ENCODE measurements around the gene HES7.

The HES7 gene

DNA sequence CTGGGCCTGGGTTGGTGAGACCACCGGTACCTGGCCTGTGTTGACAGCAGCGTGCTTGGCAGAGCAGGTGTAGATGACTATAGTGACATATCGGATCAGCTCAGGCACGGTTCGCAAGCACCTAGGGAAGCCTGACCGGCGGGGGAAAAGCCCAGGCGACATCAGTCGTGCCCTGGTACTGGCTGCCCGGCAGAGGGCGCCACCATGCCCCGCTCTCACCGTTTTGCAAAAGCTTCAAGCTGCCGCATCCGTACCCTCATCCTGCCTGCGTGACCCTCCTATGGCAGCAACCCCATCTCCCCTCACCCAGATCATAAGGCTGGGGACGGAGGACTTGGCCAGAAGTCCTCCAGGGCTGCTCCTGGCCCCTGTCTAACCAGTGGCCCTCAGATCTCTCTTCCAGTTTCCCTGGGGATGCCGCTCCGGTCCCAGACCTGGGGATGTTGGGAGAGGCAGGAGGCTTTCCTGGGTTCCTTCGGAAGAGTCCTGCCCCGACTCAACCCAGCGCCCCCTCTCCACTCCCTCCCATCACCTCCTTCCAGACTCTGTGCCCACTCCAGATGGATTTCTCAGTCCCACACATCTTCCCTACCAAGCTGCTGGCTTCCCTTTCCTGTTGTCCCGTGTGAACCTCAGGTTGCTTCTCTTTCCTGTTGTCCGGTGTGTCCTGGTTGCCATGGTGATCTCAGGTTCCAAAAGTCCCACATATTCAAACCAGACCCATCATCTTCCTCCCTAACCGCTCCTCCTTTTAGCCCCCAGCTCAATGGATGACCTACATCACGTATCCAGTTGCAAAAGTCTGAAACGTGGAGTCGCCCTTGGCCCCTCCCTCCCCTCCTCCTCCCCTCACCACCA lies 50.0 kb downstream of the HES7 start:
- no peak overlapping the region for H3K4me3 ChIP-seq (replicated peaks in 1 of 2; ENCODE audit: low read depth in 2 of 2, low read length in 2 of 2)
- DNase-seq (ENCODE audit: low read depth in 2 of 2): peak; percentile 69 to 71
- TF ChIP-seq, protein P1, sequence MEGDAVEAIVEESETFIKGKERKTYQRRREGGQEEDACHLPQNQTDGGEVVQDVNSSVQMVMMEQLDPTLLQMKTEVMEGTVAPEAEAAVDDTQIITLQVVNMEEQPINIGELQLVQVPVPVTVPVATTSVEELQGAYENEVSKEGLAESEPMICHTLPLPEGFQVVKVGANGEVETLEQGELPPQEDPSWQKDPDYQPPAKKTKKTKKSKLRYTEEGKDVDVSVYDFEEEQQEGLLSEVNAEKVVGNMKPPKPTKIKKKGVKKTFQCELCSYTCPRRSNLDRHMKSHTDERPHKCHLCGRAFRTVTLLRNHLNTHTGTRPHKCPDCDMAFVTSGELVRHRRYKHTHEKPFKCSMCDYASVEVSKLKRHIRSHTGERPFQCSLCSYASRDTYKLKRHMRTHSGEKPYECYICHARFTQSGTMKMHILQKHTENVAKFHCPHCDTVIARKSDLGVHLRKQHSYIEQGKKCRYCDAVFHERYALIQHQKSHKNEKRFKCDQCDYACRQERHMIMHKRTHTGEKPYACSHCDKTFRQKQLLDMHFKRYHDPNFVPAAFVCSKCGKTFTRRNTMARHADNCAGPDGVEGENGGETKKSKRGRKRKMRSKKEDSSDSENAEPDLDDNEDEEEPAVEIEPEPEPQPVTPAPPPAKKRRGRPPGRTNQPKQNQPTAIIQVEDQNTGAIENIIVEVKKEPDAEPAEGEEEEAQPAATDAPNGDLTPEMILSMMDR (IDR thresholded peaks at IDR 0.05; ENCODE audit: low read depth, low read length): peak; percentile 97

DNA sequence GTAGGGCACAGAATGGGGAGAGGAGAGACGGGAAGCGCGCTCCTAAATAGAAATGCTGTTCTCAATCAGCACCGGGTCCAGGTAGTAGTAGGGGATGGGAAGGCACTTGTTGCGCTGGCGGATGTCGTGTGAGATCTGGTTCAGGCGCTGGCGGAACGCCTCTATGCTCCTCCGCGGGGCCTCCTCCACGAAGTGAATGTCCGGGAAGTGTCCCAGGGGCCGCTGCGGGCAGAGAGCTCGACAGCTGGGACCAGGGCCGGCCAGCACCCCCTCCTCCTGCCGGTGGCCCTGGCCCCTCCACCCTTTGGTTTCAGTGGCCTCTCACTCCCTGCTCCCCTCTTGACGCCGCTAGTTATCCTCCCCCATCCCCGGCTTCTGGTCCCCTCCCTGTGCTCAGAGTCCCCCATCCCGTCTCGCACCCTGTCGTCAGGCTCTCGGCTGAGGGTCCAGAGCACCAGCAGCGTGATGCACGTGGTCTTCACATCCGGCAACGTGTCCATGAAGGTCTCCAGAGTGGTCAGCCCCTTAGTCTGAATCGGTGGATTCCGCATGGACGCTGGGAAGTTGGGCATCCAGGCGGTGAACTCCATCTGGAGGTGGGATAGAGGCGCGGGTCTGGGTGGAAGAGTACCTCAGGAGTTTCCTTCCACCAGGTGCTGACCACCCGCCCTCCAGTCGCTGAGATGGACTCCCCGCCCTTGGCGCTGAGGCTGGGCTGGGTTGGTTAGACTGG lies 51.0 kb downstream of the HES7 start:
- no peak for DNase-seq (ENCODE audit: low read depth in 2 of 2)
- TF ChIP-seq, protein P1 (IDR thresholded peaks at IDR 0.05; ENCODE audit: low read depth, low read length): no peak
- H3K4me3 ChIP-seq (replicated peaks in 1 of 2; ENCODE audit: low read depth in 2 of 2, low read length in 2 of 2): no peak overlapping the region

DNA sequence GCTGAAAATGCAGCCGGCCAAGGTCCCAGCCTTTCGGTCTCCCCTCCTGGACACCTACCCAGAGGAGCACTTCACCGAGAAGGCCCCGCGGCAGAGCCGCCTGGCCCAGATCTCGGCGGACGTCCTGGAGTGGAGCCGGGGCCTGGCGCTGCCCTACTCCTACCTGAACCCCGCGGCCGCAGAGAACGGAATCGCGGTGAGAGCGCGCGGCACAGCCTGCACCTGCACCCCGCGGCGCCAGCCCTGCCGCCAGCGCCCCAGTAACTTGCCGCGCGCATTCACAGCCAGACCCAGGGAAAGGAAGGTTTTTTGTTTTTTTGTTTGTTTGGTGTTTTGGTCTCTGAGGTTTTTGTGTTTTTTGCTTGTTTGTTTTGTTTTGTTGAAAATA lies 51.6 kb downstream of the HES7 start:
- no peak overlapping the region for H3K4me3 ChIP-seq (replicated peaks in 1 of 2; ENCODE audit: low read depth in 2 of 2, low read length in 2 of 2)
- TF ChIP-seq, protein P1 (IDR thresholded peaks at IDR 0.05; ENCODE audit: low read depth, low read length): no peak
- DNase-seq (ENCODE audit: low read depth in 2 of 2): no peak

GRCh38 chr17:8071496-8071895 lies 52.4 kb downstream of the HES7 start:
- TF ChIP-seq, protein P1 (IDR thresholded peaks at IDR 0.05; ENCODE audit: low read depth, low read length): no peak
- no peak for DNase-seq (ENCODE audit: low read depth in 2 of 2)

More at GRCh38 chr17:8071496-8071895, 52.4 kb downstream of the HES7 start:
- no peak overlapping the region for H3K4me3 ChIP-seq (replicated peaks in 1 of 2; ENCODE audit: low read depth in 2 of 2, low read length in 2 of 2)
